Activated T-helper 9 cell treated with anti-CD3 and anti-CD28 coated beads, Interleukin-2, amount 50 U/mL, for 16 hours (primary cell): ENCODE results near the gene PPP1R1B.

Experiments
- DNase-seq: peaks from one replicate; pipeline ENCODE4 v3.0.0-alpha.2; 2020; ENCODE audit warnings: low read depth

PPP1R1B gene

DNA sequence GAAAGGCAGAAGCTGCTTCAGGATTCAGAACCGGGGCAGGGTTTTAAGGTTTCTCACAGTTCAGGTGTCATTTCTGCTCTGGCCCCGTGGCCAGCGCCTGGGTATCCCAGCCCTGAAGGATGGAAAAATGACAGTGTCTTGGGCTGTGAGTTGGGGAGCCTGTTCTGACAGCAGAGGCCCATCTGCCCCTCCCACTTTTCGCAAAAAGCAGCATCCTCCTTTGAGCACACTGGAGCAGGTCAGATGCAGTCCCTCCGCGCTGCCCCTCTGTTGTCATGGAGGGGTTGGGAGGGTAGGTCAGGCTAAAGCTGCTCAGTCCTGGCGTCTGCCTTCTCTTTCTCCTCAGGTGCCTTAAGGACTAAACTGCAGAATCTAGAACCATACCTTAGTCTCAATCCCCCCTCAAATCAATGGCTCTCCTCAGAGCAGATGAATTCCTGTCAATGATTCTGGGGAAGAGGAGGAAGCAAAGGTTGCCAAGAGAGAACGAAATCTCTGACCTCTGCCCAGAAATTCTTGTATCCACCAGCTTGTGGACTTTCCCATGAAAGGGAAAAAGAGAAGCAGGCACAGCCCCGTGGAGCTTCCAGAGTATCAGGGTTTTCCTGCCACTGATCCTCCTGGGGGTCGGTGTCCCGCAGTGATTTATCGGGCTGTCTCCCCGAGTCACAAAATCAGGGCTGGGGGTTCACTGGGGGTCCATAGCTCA, 26.3 kb upstream of the PPP1R1B start:
- DNase-seq, result no peak

GRCh38 chr17:39600997-39601597, 25.7 kb upstream of the PPP1R1B start:
- DNase-seq, result no peak

GRCh38 chr17:39601758-39602532, 24.8 kb upstream of the PPP1R1B start:
- no peak for DNase-seq

GRCh38 chr17:39602533-39603303, 24.0 kb upstream of the PPP1R1B start:
- no peak for DNase-seq

DNA sequence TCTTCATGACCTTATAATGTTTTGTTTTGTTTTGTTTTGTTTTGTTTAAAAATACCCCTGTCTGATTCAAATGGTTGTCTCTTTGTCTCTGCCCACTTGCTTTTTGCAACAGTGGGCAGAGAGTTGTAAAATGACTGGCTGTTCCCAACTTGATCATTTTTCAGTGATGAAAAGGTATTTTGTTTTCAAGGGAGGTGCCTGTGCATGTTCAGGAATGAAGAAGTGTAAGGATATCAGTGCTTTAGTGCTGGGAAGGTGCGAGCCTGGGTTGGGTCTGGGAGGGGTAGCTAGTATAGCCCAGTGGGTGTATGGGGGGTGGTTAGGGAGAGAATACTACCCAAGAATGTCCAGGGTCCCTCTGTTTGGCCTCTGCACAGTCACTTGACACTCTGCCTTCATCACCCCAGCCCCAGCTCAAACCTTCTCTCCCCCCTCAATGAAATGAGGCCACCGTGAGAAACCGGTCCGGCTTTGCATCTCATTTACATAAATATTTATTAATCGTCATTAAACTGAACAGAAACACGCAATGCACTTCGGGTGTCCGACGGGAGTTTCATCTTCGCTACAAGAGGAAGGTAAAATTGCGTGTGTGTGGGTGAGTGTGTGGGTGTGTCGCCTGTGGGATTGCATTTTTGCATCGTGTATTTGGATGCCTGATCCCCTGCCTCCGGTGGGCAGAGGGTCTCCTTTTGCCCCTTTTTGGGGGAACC, 23.3 kb upstream of the PPP1R1B start:
- no peak for DNase-seq

DNA sequence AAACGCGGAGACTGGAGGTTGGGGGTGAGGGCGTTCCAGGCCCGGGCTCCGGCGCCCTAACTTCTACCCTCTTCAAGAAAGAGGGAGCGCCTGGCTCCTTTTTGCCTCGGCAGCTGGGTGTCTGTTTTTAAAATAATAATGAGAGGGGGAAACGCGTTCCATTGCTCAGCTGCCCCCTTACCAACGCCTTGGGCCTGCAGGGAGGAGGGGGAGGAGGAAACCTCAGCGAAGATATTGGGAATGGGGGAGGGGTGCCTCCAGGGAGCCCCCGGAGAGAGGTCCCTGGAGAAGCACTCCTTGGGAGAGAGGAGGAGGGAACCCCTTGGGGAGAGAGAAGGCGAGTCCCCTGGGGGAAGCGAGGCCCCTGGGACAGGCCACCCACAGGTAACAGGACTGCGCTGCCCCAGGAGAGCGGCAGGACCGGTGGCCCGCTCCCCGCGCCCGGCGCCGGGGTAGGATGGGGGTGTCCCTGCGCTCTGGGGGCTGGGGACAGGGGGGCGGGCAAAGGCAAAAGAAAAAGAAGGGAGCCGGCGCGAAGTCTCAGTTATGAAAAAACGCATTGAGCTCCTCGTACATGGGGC, 21.8 kb upstream of the PPP1R1B start:
- DNase-seq, result no peak

- no peak for DNase-seq
Observed at GRCh38 chr17:39605492-39606433, 21.0 kb upstream of the PPP1R1B start.

GRCh38 chr17:39606434-39607056, 20.2 kb upstream of the PPP1R1B start:
- no peak for DNase-seq

GRCh38 chr17:39607057-39607850, 19.5 kb upstream of the PPP1R1B start:
- DNase-seq, result no peak

GRCh38 chr17:39607851-39608130, 19.0 kb upstream of the PPP1R1B start, which contains the start of gene NEUROD2:
Gene NEUROD2, minus strand, starts transcription at chr17:39607920. Its CDS starts 1,321 bp downstream, at chr17:39606599.
- no peak for DNase-seq

DNA sequence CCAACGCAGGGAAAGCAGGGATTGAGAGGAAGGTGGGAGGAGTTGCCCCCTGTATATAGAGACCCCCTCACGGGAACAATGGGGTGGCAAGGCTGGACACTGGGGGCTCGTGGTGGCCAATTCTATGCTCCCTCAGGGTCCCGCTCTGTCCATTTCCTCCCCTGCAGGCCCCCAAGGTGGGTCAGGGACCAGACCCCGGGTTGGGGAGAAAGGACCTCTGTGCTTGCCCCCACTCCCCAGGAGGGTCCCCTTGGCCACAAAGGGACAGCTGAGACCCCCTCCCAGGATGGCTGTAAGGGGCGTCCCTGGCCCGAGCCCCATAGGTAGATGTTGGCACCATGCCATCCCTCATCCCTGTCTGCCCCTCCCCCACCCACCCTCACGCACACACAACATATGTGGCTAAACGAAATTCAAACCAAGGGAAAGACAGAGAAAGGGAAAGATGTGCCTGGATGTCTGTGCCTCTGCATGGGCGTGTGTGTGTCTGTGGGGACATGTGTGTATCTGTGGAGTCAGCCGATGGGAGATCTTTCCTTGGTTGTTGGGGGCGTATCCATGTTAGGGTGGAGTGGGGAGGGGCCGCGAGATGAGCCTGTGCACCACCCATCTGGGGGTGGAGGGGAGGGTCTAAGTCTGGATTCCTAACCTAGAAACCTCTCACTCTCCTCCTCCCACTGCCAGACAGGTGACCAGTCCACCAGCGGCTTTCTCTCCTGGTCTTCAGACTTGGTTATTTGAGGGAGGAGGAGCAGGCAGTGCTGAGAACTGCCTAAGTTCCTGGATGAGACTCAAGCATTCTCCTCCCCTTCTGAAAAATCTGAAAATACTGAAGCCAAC, 18.4 kb upstream of the PPP1R1B start:
- no peak for DNase-seq

GRCh38 chr17:39609416-39610025, 17.2 kb upstream of the PPP1R1B start:
- DNase-seq, result no peak

- DNase-seq, result no peak
Observed at GRCh38 chr17:39611401-39612112, 15.2 kb upstream of the PPP1R1B start.

GRCh38 chr17:39612291-39612894, 14.4 kb upstream of the PPP1R1B start:
- no peak for DNase-seq

DNA sequence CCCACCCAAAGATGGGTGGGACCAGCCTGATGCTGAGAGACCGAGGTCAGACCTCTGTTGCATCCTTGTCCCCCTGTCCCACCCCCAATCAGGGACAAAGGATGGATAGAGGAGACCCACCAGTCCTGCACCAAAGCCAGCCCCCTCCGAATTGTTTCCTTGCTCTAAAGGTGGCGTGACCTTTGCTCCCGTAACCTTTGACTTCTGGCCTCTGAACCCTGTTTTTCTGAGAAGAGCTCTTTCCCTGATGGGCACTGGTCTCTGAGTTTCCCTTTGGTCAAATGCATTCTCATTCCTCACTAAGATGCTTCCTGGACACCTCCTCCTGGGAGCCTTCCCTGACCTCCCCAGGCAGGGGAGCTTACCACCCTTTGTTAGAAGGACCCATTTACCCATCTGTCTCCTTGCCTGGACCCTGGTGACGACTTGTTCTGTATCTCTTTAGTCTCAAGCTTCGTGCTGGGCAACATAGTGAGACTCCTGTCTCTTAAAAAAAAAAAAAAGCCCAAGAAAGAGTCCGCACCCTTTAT, 13.8 kb upstream of the PPP1R1B start:
- no peak for DNase-seq

- no peak for DNase-seq
Observed at GRCh38 chr17:39614545-39615157, 12.1 kb upstream of the PPP1R1B start.
